ENCODE data around the gene FXYD2. TPM values are rescaled to one million over a fixed set of nuclear protein-coding genes. Genes with fewer than 3 reads are reported as not detected.

The FXYD2 gene
- total and polyA plus RNA-seq, 9 of the 15 experiments (the other 6 are each of a cell fraction or from before 2014, with no cell fraction given): not detected

GRCh38 chr11:117834838-117835443 lies 10.4 kb upstream of the FXYD2 start:
- intact Hi-C loops (cut with micrococcal nuclease): no loop called here
- POLR2A ChIA-PET: no interaction called here
- WGBS (ENCODE audit: insufficient coverage, low coverage, missing lambda C conversion rate): 9% methylated on average over 17 of the region's 17 CpGs
- no peak for TF ChIP-seq ZNF224 (CRISPR knock-in tag; IDR thresholded peaks at IDR 0.05)
- TF ChIP-seq JUNB (CRISPR knock-in tag; conservative IDR thresholded peaks at IDR 0.05): no peak
- no peak for TF ChIP-seq PRPF4 (IDR thresholded peaks at IDR 0.05; ENCODE audit: insufficient read depth, low read depth, low read length, poor library complexity, severe bottlenecking)
- TF ChIP-seq ZNF282 (CRISPR knock-in tag; IDR thresholded peaks at IDR 0.05): no peak
- no peak for TF ChIP-seq E2F8 (IDR thresholded peaks at IDR 0.05; ENCODE audit: low read depth, partially characterized antibody)
- no peak for TF ChIP-seq ID3 (CRISPR knock-in tag; IDR thresholded peaks at IDR 0.05)
- TF ChIP-seq ID3 (tag; IDR thresholded peaks at IDR 0.05): no peak
- TF ChIP-seq TEAD1 (CRISPR knock-in tag; IDR thresholded peaks at IDR 0.05): no peak
- TF ChIP-seq SETDB1 (IDR thresholded peaks at IDR 0.05; ENCODE audit: low read length): no peak
- no peak for TF ChIP-seq IFI16 (CRISPR knock-in tag; IDR thresholded peaks at IDR 0.05)
- no peak for TF ChIP-seq ZNF76 (CRISPR knock-in tag; IDR thresholded peaks at IDR 0.05; ENCODE audit: borderline replicate concordance)
- TF ChIP-seq ZBTB11 (CRISPR knock-in tag; IDR thresholded peaks at IDR 0.05): no peak
- no peak for TF ChIP-seq THRA (IDR thresholded peaks at IDR 0.05)
- no peak for TF ChIP-seq MTF1 (CRISPR knock-in tag; IDR thresholded peaks at IDR 0.05; ENCODE audit: borderline replicate concordance)

More at GRCh38 chr11:117834838-117835443, 10.4 kb upstream of the FXYD2 start:
- Histone ChIP-seq H3K4me1 (replicated peaks in 1 of 2; ENCODE audit: control insufficient read depth in 2 of 2, insufficient read depth in 2 of 2, low read length in 2 of 2) (no peaks in the 10 kb centered on the region; a peak in 1 of 5 replicates), H2AFZ (ENCODE audit: low read depth, low read length) (no peak overlapping the region), H3K9ac (ENCODE audit: insufficient read depth in 1 of 2, low read depth in 2 of 2, low read length in 2 of 2) (no peak overlapping the region), H4K20me1 (replicated peaks; ENCODE audit: control insufficient read depth, insufficient read depth, low read length) (peaks cover 6% of the 10 kb centered on the region; the same call in 1 of the 2 replicates), H3K4me3 (no peak overlapping the region), H3K9me1 (ENCODE audit: control insufficient read depth, insufficient read depth, low read length) (peaks cover 3% of the 10 kb centered on the region), H3K27ac (ENCODE audit: extremely low read depth, low read depth, low read length) (no peak overlapping the region), H3K36me3 (ENCODE audit: control insufficient read depth, insufficient read depth, low read length) (no peaks in the 10 kb centered on the region), H3K27me3 (ENCODE audit: control insufficient read depth in 2 of 2, insufficient read depth in 2 of 2, low read length in 2 of 2) (peaks cover 40 to 96% of the 10 kb centered on the region in 2 experiments; a peak in 4 of 5 replicates), H3K9me3 (replicated peaks; ENCODE audit: control insufficient read depth, insufficient read depth, low read depth, low read length) (no peaks in the 10 kb centered on the region), H3K4me2 (ENCODE audit: insufficient read depth, low read length) (no peak overlapping the region), H3K79me2 (ENCODE audit: control insufficient read depth, insufficient read depth, low read length) (no peaks in the 10 kb centered on the region)
- FAIRE-seq (no peak), DNase-seq (ENCODE audit: extremely low read depth in 1 of 4, low spot score in 3 of 4) (no peak), ATAC-seq (no peak)
- no TSS peak for BruUV-seq (replicated peaks)
- CTCF ChIA-PET (ENCODE audit: low intra/inter-chr PET ratio): no interaction called here
- in situ Hi-C loops (cut with MboI): no loop called here
